ENCODE data around the gene TMEM91. TPM values are rescaled to one million over a fixed set of nuclear protein-coding genes. Genes with fewer than 3 reads are reported as not detected.

Gene TMEM91
- total RNA-seq, 1 donor from 2014 or later = 7.4 TPM

DNA sequence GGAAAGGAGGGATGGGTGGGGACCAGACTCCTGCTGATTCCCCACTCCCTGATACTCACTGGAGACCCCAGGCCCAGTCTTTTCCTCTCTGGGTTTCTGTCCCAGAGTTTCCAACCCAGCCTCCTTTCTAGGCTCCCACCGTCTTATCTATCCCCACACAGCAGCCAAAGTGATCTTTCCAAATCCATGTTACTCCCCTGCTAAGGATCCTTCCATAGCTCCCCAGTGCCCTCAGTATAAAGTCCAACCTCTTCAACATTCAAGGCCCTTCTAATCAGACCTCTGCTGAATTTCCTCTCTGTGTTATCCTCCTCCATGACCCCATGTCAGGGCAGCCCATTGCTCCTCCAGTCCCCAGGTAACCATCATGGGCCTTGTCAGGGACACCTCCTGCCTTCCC is 21.3 kb upstream of the TMEM91 start:
- Mint-ChIP-seq H3K4me1 (ENCODE audit: low read depth, unreplicated experiment) (peaks cover 2% of the 10 kb centered on the region), H3K9me3 (ENCODE audit: unreplicated experiment) (no peaks in the 10 kb centered on the region), H3K36me3 (ENCODE audit: low read depth, unreplicated experiment) (peaks cover 22% of the 10 kb centered on the region), H3K27me3 (ENCODE audit: low read depth, unreplicated experiment) (no peaks in the 10 kb centered on the region), H3K27ac (ENCODE audit: unreplicated experiment) (no peak overlapping the region), H3K4me3 (ENCODE audit: unreplicated experiment) (peak overlapping the region; percentile 73)
- Histone ChIP-seq H3K4me2 (ENCODE audit: low read length) (no peak overlapping the region), H4K20me1 (ENCODE audit: insufficient read depth, low read length) (peaks cover 37% of the 10 kb centered on the region), H3K79me2 (ENCODE audit: insufficient read depth, low read length) (peaks cover 34% of the 10 kb centered on the region), H3K27me3 (ENCODE audit: insufficient read depth, low read length) (no peaks in the 10 kb centered on the region), H3K36me3 (ENCODE audit: insufficient read depth, low read length) (no peaks in the 10 kb centered on the region), H3K27ac (ENCODE audit: low read depth, low read length) (no peak overlapping the region), H3K9ac (ENCODE audit: low read length) (no peak overlapping the region), H3K4me1 (ENCODE audit: insufficient read depth, low read length) (peaks cover 4% of the 10 kb centered on the region), H3K4me3 (ENCODE audit: insufficient read depth, low read depth, low read length) (no peak overlapping the region), H3K9me3 (ENCODE audit: insufficient read depth, low read depth, low read length) (no peaks in the 10 kb centered on the region), H2AFZ (ENCODE audit: low read depth, low read length) (no peak overlapping the region)
- DNase-seq (ENCODE audit: low read depth) (no peak), FAIRE-seq (no peak)
- no peak for TF ChIP-seq EZH2 (IDR thresholded peaks at IDR 0.05; ENCODE audit: insufficient read depth, low read length)
- TF ChIP-seq, protein P1, sequence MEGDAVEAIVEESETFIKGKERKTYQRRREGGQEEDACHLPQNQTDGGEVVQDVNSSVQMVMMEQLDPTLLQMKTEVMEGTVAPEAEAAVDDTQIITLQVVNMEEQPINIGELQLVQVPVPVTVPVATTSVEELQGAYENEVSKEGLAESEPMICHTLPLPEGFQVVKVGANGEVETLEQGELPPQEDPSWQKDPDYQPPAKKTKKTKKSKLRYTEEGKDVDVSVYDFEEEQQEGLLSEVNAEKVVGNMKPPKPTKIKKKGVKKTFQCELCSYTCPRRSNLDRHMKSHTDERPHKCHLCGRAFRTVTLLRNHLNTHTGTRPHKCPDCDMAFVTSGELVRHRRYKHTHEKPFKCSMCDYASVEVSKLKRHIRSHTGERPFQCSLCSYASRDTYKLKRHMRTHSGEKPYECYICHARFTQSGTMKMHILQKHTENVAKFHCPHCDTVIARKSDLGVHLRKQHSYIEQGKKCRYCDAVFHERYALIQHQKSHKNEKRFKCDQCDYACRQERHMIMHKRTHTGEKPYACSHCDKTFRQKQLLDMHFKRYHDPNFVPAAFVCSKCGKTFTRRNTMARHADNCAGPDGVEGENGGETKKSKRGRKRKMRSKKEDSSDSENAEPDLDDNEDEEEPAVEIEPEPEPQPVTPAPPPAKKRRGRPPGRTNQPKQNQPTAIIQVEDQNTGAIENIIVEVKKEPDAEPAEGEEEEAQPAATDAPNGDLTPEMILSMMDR (IDR thresholded peaks at IDR 0.05; ENCODE audit: insufficient read depth, low read depth, low read length) = no peak

GRCh38 chr19:41355802-41356201 is 20.5 kb upstream of the TMEM91 start:
- no peak overlapping the region for H3K4me3 Mint-ChIP-seq (ENCODE audit: unreplicated experiment)
- no peak overlapping the region for H3K4me2 ChIP-seq (ENCODE audit: low read length)

More at GRCh38 chr19:41355802-41356201, 20.5 kb upstream of the TMEM91 start:
- H2AFZ ChIP-seq (ENCODE audit: low read depth, low read length) = no peak overlapping the region
- peaks cover 27% of the 10 kb centered on the region for H3K79me2 ChIP-seq (ENCODE audit: insufficient read depth, low read length)
- H3K9me3 Mint-ChIP-seq (ENCODE audit: unreplicated experiment) = no peaks in the 10 kb centered on the region
- H3K9me3 ChIP-seq (ENCODE audit: insufficient read depth, low read depth, low read length) = no peaks in the 10 kb centered on the region
- DNase-seq (ENCODE audit: low read depth) (no peak), FAIRE-seq (no peak)
- peaks cover 22% of the 10 kb centered on the region for H3K36me3 Mint-ChIP-seq (ENCODE audit: low read depth, unreplicated experiment)
- peaks cover 29% of the 10 kb centered on the region for H4K20me1 ChIP-seq (ENCODE audit: insufficient read depth, low read length)
- no peak overlapping the region for H3K9ac ChIP-seq (ENCODE audit: low read length)
- H3K27ac Mint-ChIP-seq (ENCODE audit: unreplicated experiment) = no peak overlapping the region
- H3K36me3 ChIP-seq (ENCODE audit: insufficient read depth, low read length) = no peaks in the 10 kb centered on the region
- TF ChIP-seq, protein P1 (IDR thresholded peaks at IDR 0.05; ENCODE audit: insufficient read depth, low read depth, low read length) = no peak
- TF ChIP-seq EZH2 (IDR thresholded peaks at IDR 0.05; ENCODE audit: insufficient read depth, low read length) = no peak
- no peaks in the 10 kb centered on the region for H3K27me3 ChIP-seq (ENCODE audit: insufficient read depth, low read length)
- no peak overlapping the region for H3K4me3 ChIP-seq (ENCODE audit: insufficient read depth, low read depth, low read length)
- peaks cover 2% of the 10 kb centered on the region for H3K4me1 Mint-ChIP-seq (ENCODE audit: low read depth, unreplicated experiment)
- H3K4me1 ChIP-seq (ENCODE audit: insufficient read depth, low read length) = peaks cover 4% of the 10 kb centered on the region
- H3K27me3 Mint-ChIP-seq (ENCODE audit: low read depth, unreplicated experiment) = no peaks in the 10 kb centered on the region
- H3K27ac ChIP-seq (ENCODE audit: low read depth, low read length) = no peak overlapping the region
